SK-N-SH treated with all-trans-retinoic acid at 6 μM for 48 hours (cell line): Measurements from ENCODE around the gene ARL14.

ENCODE experiments used
- ATAC-seq: fragments of 200-7000 bp; cut with Tn5 transposase; 3 replicates; pipeline ENCODE4 v1.9.1; 2020; ENCODE audit warnings: mild to moderate bottlenecking, moderate library complexity
- ARNTL ChIP-seq: fragments of 450-650 bp; formaldehyde crosslinking; IDR thresholded peaks from 2 replicates; pipeline ENCODE4 v1.5.0; 2020; ENCODE audit warnings: low read depth, mild to moderate bottlenecking, moderate library complexity, borderline replicate concordance
- BACH2 ChIP-seq: fragments of 250-450 bp; sonication (Bioruptor Pico); IDR thresholded peaks from 2 replicates; pipeline ENCODE4 v1.9.0; 2021; ENCODE audit warnings: mild to moderate bottlenecking, borderline replicate concordance
- CSDC2 ChIP-seq: fragments of 250-450 bp; sonication (Bioruptor Pico); IDR thresholded peaks from 2 replicates; pipeline ENCODE4 v1.5.0; 2020; ENCODE audit warnings: mild to moderate bottlenecking, moderate library complexity
- ESRRG ChIP-seq: fragments of 250-450 bp; sonication (Bioruptor Pico); IDR thresholded peaks from 2 replicates; pipeline ENCODE4 v1.6.1; 2021; ENCODE audit warnings: mild to moderate bottlenecking
- ISL1 ChIP-seq: fragments of 250-450 bp; sonication (Bioruptor Pico); IDR thresholded peaks from 2 replicates; pipeline ENCODE4 v2.1.2; 2022; ENCODE audit warnings: mild to moderate bottlenecking, moderate library complexity
- OSR1 ChIP-seq: fragments of 250-450 bp; sonication (Bioruptor Pico); IDR thresholded peaks from 2 replicates; pipeline ENCODE4 v1.8.0; 2022; ENCODE audit warnings: moderate library complexity, mild to moderate bottlenecking, inconsistent platforms
- PPARA ChIP-seq: fragments of 250-450 bp; sonication (Bioruptor Pico); IDR thresholded peaks from 2 replicates; pipeline ENCODE4 v1.5.0; 2020; ENCODE audit warnings: mild to moderate bottlenecking, borderline replicate concordance
- RARB ChIP-seq: fragments of 250-450 bp; sonication (Bioruptor Pico); IDR thresholded peaks from 2 replicates; pipeline ENCODE4 v1.8.0; 2021; ENCODE audit warnings: mild to moderate bottlenecking, moderate library complexity
- SNAI2 ChIP-seq: fragments of 250-450 bp; sonication (Bioruptor Pico); IDR thresholded peaks from 2 replicates; pipeline ENCODE4 v1.5.0; 2020; ENCODE audit warnings: mild to moderate bottlenecking, moderate library complexity
- TCF4 ChIP-seq: fragments of 250-450 bp; sonication (Bioruptor Pico); IDR thresholded peaks from 2 replicates; pipeline ENCODE4 v1.8.0; 2021; ENCODE audit warnings: mild to moderate bottlenecking, moderate library complexity, borderline replicate concordance
- TOX ChIP-seq: fragments of 250-450 bp; sonication (Bioruptor Pico); IDR thresholded peaks from 2 replicates; pipeline ENCODE4 v1.8.0; 2021; ENCODE audit warnings: mild to moderate bottlenecking, moderate library complexity, borderline replicate concordance
- ZC3H10 ChIP-seq: fragments of 250-450 bp; sonication (Bioruptor Pico); IDR thresholded peaks from 2 replicates; pipeline ENCODE4 v1.5.1; 2021; ENCODE audit warnings: mild to moderate bottlenecking, moderate library complexity
- ZFP3 ChIP-seq: fragments of 250-450 bp; sonication (Bioruptor Pico); IDR thresholded peaks from 2 replicates; pipeline ENCODE4 v1.5.0; 2020; ENCODE audit warnings: mild to moderate bottlenecking, moderate library complexity
- ZFP30 ChIP-seq: fragments of 450-650 bp; formaldehyde crosslinking; IDR thresholded peaks from 2 replicates; pipeline ENCODE4 v1.5.0; 2022; ENCODE audit warnings: mild to moderate bottlenecking, moderate library complexity
- ZNF565 ChIP-seq: fragments of 450-650 bp; formaldehyde crosslinking; conservative IDR thresholded peaks from 2 replicates; pipeline ENCODE4 v1.5.0; 2020; ENCODE audit warnings: low read depth, mild to moderate bottlenecking, moderate library complexity
- ZNF8 ChIP-seq: fragments of 450-650 bp; formaldehyde crosslinking; IDR thresholded peaks from 2 replicates; pipeline ENCODE4 v1.5.0; 2020; ENCODE audit warnings: mild to moderate bottlenecking, moderate library complexity
- TF ChIP-seq, protein P1 (sequence below): fragments of 250-450 bp; sonication (Bioruptor Pico); IDR thresholded peaks from 2 replicates; pipeline ENCODE4 v1.8.0; 2021; ENCODE audit warnings: low read depth, mild to moderate bottlenecking, moderate library complexity, borderline replicate concordance
- TF ChIP-seq, protein P2 (sequence below): fragments of 250-450 bp; sonication (Bioruptor Pico); IDR thresholded peaks from 2 replicates; pipeline ENCODE4 v1.5.0; 2020; ENCODE audit warnings: mild to moderate bottlenecking, moderate library complexity
- TF ChIP-seq, protein P3 (sequence below): fragments of 250-450 bp; sonication (Bioruptor Pico); IDR thresholded peaks from 2 replicates; pipeline ENCODE4 v1.5.1; 2021; ENCODE audit warnings: mild to moderate bottlenecking, moderate library complexity
- TF ChIP-seq, protein P4 (sequence below): fragments of 250-450 bp; sonication (Bioruptor Pico); IDR thresholded peaks from 2 replicates; pipeline ENCODE4 v1.8.0; 2020; ENCODE audit warnings: mild to moderate bottlenecking, moderate library complexity, borderline replicate concordance

ARL14 gene

DNA sequence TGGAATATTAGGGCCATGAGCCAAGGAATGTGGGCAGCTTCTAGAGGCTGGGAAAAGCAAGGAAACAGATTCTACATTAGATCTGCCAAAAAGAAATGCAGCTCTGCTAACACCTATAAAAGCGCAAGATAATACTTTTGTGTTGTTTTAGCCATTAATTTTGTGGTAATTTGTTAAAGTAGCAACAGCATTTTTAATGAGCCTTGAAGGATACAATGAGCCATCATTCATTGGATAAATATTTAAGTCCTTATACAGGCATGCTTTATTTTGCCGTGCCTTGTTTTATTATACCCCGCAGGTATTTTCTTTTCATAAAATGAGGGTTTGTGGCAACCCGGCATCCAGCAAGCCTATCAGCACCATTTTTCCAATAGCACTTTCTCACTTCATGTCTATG is 15.0 kb downstream of the ARL14 start:
- no peak for ATAC-seq
- TF ChIP-seq CSDC2 (CRISPR knock-in tag) (no peak), ZNF8 (CRISPR knock-in tag) (no peak), ZFP30 (CRISPR knock-in tag) (no peak), TOX (CRISPR knock-in tag) (no peak), ISL1 (no peak)
- TF ChIP-seq, protein P1, sequence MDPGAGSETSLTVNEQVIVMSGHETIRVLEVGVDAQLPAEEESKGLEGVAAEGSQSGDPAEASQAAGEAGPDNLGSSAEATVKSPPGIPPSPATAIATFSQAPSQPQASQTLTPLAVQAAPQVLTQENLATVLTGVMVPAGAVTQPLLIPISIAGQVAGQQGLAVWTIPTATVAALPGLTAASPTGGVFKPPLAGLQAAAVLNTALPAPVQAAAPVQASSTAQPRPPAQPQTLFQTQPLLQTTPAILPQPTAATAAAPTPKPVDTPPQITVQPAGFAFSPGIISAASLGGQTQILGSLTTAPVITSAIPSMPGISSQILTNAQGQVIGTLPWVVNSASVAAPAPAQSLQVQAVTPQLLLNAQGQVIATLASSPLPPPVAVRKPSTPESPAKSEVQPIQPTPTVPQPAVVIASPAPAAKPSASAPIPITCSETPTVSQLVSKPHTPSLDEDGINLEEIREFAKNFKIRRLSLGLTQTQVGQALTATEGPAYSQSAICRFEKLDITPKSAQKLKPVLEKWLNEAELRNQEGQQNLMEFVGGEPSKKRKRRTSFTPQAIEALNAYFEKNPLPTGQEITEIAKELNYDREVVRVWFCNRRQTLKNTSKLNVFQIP (CRISPR knock-in tag) = no peak
- TF ChIP-seq, protein P2, sequence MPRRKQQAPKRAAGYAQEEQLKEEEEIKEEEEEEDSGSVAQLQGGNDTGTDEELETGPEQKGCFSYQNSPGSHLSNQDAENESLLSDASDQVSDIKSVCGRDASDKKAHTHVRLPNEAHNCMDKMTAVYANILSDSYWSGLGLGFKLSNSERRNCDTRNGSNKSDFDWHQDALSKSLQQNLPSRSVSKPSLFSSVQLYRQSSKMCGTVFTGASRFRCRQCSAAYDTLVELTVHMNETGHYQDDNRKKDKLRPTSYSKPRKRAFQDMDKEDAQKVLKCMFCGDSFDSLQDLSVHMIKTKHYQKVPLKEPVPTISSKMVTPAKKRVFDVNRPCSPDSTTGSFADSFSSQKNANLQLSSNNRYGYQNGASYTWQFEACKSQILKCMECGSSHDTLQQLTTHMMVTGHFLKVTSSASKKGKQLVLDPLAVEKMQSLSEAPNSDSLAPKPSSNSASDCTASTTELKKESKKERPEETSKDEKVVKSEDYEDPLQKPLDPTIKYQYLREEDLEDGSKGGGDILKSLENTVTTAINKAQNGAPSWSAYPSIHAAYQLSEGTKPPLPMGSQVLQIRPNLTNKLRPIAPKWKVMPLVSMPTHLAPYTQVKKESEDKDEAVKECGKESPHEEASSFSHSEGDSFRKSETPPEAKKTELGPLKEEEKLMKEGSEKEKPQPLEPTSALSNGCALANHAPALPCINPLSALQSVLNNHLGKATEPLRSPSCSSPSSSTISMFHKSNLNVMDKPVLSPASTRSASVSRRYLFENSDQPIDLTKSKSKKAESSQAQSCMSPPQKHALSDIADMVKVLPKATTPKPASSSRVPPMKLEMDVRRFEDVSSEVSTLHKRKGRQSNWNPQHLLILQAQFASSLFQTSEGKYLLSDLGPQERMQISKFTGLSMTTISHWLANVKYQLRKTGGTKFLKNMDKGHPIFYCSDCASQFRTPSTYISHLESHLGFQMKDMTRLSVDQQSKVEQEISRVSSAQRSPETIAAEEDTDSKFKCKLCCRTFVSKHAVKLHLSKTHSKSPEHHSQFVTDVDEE (CRISPR knock-in tag) = no peak

DNA sequence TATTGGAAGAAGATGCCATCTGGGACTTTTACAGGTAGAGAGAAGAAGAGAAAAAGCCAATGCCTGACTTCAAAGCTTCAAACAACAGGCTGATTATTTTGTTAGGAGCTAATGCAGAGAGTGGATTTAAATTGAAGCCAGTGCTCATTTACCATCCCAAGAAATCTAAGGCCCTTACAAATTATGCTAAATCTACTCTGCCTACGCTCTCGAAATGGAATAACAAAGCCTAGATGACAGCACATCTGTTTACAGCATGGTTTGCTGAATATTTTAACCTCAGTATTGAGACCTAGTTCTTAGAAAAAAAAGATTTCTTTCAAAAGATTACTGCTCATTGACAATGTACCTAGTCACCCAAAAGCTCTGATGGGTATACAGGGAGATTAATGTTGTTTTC is 16.2 kb downstream of the ARL14 start:
- TF ChIP-seq TCF4 (CRISPR knock-in tag) = no peak
- TF ChIP-seq ISL1 = no peak
- TF ChIP-seq ZFP3 (CRISPR knock-in tag) = no peak
- TF ChIP-seq, all 23 proteins: peak for 0
- no peak for ATAC-seq

DNA sequence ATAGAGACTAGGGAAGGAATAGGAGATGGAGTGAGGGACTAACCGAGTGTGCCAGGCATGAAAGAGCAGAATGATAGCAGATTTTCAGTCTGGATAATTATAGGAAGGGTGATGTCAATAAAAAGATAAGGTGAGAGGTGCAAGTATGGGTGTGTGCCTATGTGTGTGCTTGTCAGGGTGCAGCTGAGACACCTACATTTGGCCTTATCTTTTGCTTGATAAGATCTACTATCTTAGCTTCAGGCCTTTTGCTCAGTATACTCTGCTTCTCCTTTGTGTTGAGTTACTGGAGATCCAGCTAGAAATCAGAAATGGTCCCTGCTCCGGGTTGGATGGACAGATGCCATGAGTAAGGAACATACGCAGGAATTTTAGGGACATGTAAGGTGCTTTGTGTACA is 17.4 kb downstream of the ARL14 start:
- TF ChIP-seq, protein P2 (CRISPR knock-in tag) = no peak
- TF ChIP-seq PPARA (CRISPR knock-in tag) = no peak
- TF ChIP-seq OSR1 (CRISPR knock-in tag) = no peak
- TF ChIP-seq, protein P3, sequence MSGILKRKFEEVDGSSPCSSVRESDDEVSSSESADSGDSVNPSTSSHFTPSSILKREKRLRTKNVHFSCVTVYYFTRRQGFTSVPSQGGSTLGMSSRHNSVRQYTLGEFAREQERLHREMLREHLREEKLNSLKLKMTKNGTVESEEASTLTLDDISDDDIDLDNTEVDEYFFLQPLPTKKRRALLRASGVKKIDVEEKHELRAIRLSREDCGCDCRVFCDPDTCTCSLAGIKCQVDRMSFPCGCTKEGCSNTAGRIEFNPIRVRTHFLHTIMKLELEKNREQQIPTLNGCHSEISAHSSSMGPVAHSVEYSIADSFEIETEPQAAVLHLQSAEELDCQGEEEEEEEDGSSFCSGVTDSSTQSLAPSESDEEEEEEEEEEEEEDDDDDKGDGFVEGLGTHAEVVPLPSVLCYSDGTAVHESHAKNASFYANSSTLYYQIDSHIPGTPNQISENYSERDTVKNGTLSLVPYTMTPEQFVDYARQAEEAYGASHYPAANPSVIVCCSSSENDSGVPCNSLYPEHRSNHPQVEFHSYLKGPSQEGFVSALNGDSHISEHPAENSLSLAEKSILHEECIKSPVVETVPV (CRISPR knock-in tag) = no peak
- TF ChIP-seq ESRRG (CRISPR knock-in tag) = no peak
- TF ChIP-seq ARNTL (CRISPR knock-in tag) = no peak
- TF ChIP-seq RARB (CRISPR knock-in tag) = no peak
- no peak for TF ChIP-seq ZNF565 (CRISPR knock-in tag)
- no peak for TF ChIP-seq CSDC2 (CRISPR knock-in tag)
- no peak for TF ChIP-seq BACH2 (CRISPR knock-in tag)
- no peak for TF ChIP-seq ZFP3 (CRISPR knock-in tag)
- no peak for TF ChIP-seq ISL1
- TF ChIP-seq SNAI2 (CRISPR knock-in tag) = no peak
- TF ChIP-seq, protein P4, sequence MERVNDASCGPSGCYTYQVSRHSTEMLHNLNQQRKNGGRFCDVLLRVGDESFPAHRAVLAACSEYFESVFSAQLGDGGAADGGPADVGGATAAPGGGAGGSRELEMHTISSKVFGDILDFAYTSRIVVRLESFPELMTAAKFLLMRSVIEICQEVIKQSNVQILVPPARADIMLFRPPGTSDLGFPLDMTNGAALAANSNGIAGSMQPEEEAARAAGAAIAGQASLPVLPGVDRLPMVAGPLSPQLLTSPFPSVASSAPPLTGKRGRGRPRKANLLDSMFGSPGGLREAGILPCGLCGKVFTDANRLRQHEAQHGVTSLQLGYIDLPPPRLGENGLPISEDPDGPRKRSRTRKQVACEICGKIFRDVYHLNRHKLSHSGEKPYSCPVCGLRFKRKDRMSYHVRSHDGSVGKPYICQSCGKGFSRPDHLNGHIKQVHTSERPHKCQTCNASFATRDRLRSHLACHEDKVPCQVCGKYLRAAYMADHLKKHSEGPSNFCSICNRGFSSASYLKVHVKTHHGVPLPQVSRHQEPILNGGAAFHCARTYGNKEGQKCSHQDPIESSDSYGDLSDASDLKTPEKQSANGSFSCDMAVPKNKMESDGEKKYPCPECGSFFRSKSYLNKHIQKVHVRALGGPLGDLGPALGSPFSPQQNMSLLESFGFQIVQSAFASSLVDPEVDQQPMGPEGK (CRISPR knock-in tag) = no peak
- TF ChIP-seq ZC3H10 (CRISPR knock-in tag) = no peak
- ATAC-seq = no peak
